ENCODE measurements around the gene MIA3.

DNA sequence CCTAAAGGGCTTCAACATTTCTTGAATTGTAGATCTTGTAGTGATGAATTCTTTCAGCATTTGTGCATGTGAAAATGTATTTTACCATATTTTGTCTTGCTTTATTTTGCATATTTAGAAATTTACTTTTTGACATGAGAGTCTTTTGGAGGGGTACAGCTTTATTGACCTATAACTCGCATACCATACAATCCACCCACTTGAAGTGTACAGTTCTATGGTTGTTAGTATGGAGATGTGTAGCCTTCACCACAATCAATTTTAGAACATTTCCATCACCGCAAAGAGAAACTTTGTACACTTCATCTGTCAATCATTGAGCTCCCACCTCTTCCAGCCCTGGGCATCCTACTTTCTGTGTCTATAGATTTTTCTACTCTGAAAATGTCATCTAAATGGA, 7.2 kb upstream of the MIA3 start:
- no peak for TF ChIP-seq EZH2phosphoT487 (IDR thresholded peaks at IDR 0.05)
- TF ChIP-seq, protein P1, sequence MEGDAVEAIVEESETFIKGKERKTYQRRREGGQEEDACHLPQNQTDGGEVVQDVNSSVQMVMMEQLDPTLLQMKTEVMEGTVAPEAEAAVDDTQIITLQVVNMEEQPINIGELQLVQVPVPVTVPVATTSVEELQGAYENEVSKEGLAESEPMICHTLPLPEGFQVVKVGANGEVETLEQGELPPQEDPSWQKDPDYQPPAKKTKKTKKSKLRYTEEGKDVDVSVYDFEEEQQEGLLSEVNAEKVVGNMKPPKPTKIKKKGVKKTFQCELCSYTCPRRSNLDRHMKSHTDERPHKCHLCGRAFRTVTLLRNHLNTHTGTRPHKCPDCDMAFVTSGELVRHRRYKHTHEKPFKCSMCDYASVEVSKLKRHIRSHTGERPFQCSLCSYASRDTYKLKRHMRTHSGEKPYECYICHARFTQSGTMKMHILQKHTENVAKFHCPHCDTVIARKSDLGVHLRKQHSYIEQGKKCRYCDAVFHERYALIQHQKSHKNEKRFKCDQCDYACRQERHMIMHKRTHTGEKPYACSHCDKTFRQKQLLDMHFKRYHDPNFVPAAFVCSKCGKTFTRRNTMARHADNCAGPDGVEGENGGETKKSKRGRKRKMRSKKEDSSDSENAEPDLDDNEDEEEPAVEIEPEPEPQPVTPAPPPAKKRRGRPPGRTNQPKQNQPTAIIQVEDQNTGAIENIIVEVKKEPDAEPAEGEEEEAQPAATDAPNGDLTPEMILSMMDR (IDR thresholded peaks at IDR 0.05) = no peak
